Thyroid gland (tissue), 4 donors: ENCODE data around the gene PHF21A. TPM values are rescaled to one million over a fixed set of nuclear protein-coding genes. Genes with fewer than 3 reads are reported as not detected.

Experiments
- DNase-seq, 2 donors: peaks; one replicate each; pipeline ENCODE4 v3.0.0-alpha.2; 2019
- H3K27ac ChIP-seq, 3 donors: fragments of 200-600 bp; sonication (generic); 1 replicate in 2 of 3; 2 replicates in 1 of 3; pipeline ENCODE4 v1.5.1; 2016 to 2019; ENCODE audit warnings: mild to moderate bottlenecking in 1 of 3, moderate library complexity in 1 of 3
- H3K27me3 ChIP-seq: fragments of 200-600 bp; sonication (generic); one replicate; pipeline ENCODE4 v1.5.1; 2019
- H3K36me3 ChIP-seq, 2 donors: fragments of 200-600 bp; sonication (generic); one replicate each; pipeline ENCODE4 v1.5.1; 2016 to 2019
- H3K4me1 ChIP-seq, 2 donors: fragments of 200-600 bp; sonication (generic); one replicate each; pipeline ENCODE4 v1.5.1; 2017 to 2019
- H3K4me3 ChIP-seq, 3 donors: fragments of 200-600 bp; sonication (generic); replicated peaks in 1 of 3; 1 replicate in 2 of 3; 2 replicates in 1 of 3; pipeline ENCODE4 v1.5.1; 2016; ENCODE audit warnings: mild to moderate bottlenecking in 1 of 3
- H3K9me3 ChIP-seq: fragments of 200-600 bp; sonication (generic); one replicate; pipeline ENCODE4 v1.5.1; 2017
- CTCF ChIP-seq, 6 experiments: fragments of 200-600 bp in 3 of 6; fragments of 450-650 bp in 3 of 6; sonication (generic) in 3 of 6; IDR thresholded peaks; one replicate each; pipeline ENCODE4 v1.5.1; 2016 to 2019; ENCODE audit warnings: antibody characterized with exemption in 6 of 6, mild to moderate bottlenecking in 2 of 6, inconsistent platforms in 1 of 6, moderate library complexity in 1 of 6
- POLR2A ChIP-seq, 2 donors: fragments of 450-650 bp; IDR thresholded peaks; one replicate each; pipeline ENCODE4 v1.6.1; 2017; ENCODE audit warnings: antibody characterized with exemption in 2 of 2, mild to moderate bottlenecking in 2 of 2, moderate library complexity in 1 of 2
- WGBS, 2 donors: methylation state at CpG; one replicate each; pipeline ENCODE4 v1.1.5; 2017; 5-methylcytosine and 5-hydroxymethylcytosine counted together
- intact Hi-C: fragments of 100-400 bp; cut with DNase I; formaldehyde crosslinking; loops from one replicate; pipeline ENCODE4 v1.15.1; 2023
- total RNA-seq, 4 donors: library from RNA; depleted of rRNA; stranded (reverse); fragments of >200 nt; gene quantifications; one replicate each; pipeline ENCODE4 v1.2.3, GENCODE V29; 2016

PHF21A gene
- total RNA-seq, 4 donors from 2014 or later: 26.2 to 95.7 (median 64.0) TPM

GRCh38 chr11:45890886-45891550, 230.2 kb downstream of the PHF21A start:
- intact Hi-C loops: no loop called here
- no peaks in the 10 kb centered on the region for H3K27me3 ChIP-seq
- no peak overlapping the region for H3K27ac ChIP-seq
- TF ChIP-seq POLR2A (IDR thresholded peaks at IDR 0.05) (no peak), CTCF (IDR thresholded peaks at IDR 0.05) (no peak)
- peaks cover under 1% of the 10 kb centered on the region in 2 donors for H3K4me1 ChIP-seq
- no peaks in the 10 kb centered on the region for H3K36me3 ChIP-seq
- no peak overlapping the region for H3K4me3 ChIP-seq
- no peaks in the 10 kb centered on the region for H3K9me3 ChIP-seq
- 81 to 84% methylated on average over 9 of the region's 9 CpGs for whole genome bisulfite sequencing, 2 donors
- no peak for DNase-seq

- intact Hi-C loops: no loop called here
- no peak overlapping the region for H3K4me3 ChIP-seq
- H3K27me3 ChIP-seq: no peaks in the 10 kb centered on the region
- no peak for DNase-seq
- H3K36me3 ChIP-seq: no peaks in the 10 kb centered on the region
- TF ChIP-seq CTCF (IDR thresholded peaks at IDR 0.05) (no peak), POLR2A (IDR thresholded peaks at IDR 0.05) (no peak)
- peaks cover 4 to 5% of the 10 kb centered on the region in 2 donors for H3K4me1 ChIP-seq
- no peak overlapping the region for H3K27ac ChIP-seq
- no peaks in the 10 kb centered on the region for H3K9me3 ChIP-seq
- WGBS, 2 donors: 91 to 93% methylated on average over 9 of the region's 9 CpGs
These were observed 231.3 kb downstream of the PHF21A start for GRCh38 chr11:45889966-45890365.

GRCh38 chr11:45889555-45889954, 231.7 kb downstream of the PHF21A start:
- DNase-seq: no peak
- no peak for TF ChIP-seq POLR2A (IDR thresholded peaks at IDR 0.05)
- no peak for TF ChIP-seq CTCF (IDR thresholded peaks at IDR 0.05)
- Histone ChIP-seq H3K4me3 (no peak overlapping the region), H3K27ac (no peak overlapping the region), H3K4me1 (peaks cover 4 to 5% of the 10 kb centered on the region in 2 donors), H3K36me3 (no peaks in the 10 kb centered on the region), H3K9me3 (no peaks in the 10 kb centered on the region), H3K27me3 (no peaks in the 10 kb centered on the region)
- WGBS, 2 donors: 80 to 90% methylated on average over 8 of the region's 8 CpGs
- intact Hi-C loops: no loop called here

- Histone ChIP-seq H3K27ac (no peak overlapping the region), H3K4me1 (peaks cover 4 to 5% of the 10 kb centered on the region in 2 donors), H3K4me3 (no peak overlapping the region), H3K36me3 (no peaks in the 10 kb centered on the region), H3K27me3 (no peaks in the 10 kb centered on the region), H3K9me3 (no peaks in the 10 kb centered on the region)
- no peak for DNase-seq
- 90 to 91% methylated on average over 9 to 10 of the region's 10 CpGs for WGBS, 2 donors
- intact Hi-C loops: no loop called here
- TF ChIP-seq CTCF (IDR thresholded peaks at IDR 0.05): no peak
- no peak for TF ChIP-seq POLR2A (IDR thresholded peaks at IDR 0.05)
These were observed 233.7 kb downstream of the PHF21A start for GRCh38 chr11:45887587-45887986.

- TF ChIP-seq POLR2A (IDR thresholded peaks at IDR 0.05) (no peak), CTCF (IDR thresholded peaks at IDR 0.05) (no peak)
- intact Hi-C loops: no loop called here
- H3K36me3 ChIP-seq: peaks cover 4 to 5% of the 10 kb centered on the region in 2 donors
- H3K4me3 ChIP-seq: no peak overlapping the region
- H3K4me1 ChIP-seq: peaks cover 4 to 5% of the 10 kb centered on the region in 2 donors
- no peak for DNase-seq
- H3K27ac ChIP-seq: no peak overlapping the region
- no peaks in the 10 kb centered on the region for H3K27me3 ChIP-seq
- no peaks in the 10 kb centered on the region for H3K9me3 ChIP-seq
- 93 to 94% methylated on average over 4 of the region's 4 CpGs for WGBS, 2 donors
These were observed 234.3 kb downstream of the PHF21A start for GRCh38 chr11:45886816-45887520.
